Left hindlimb (tissue), 1 donor: ENCODE results near the gene GET4.
"Not testable (repeated sequence)": the region's sequence is repeated elsewhere in the genome, so short reads cannot be mapped to it uniquely, and the experiment has no call there.

Source experiments
- DNase-seq: peaks from one replicate; pipeline ENCODE4 v3.0.0-alpha.2; 2018

The GET4 gene

DNA sequence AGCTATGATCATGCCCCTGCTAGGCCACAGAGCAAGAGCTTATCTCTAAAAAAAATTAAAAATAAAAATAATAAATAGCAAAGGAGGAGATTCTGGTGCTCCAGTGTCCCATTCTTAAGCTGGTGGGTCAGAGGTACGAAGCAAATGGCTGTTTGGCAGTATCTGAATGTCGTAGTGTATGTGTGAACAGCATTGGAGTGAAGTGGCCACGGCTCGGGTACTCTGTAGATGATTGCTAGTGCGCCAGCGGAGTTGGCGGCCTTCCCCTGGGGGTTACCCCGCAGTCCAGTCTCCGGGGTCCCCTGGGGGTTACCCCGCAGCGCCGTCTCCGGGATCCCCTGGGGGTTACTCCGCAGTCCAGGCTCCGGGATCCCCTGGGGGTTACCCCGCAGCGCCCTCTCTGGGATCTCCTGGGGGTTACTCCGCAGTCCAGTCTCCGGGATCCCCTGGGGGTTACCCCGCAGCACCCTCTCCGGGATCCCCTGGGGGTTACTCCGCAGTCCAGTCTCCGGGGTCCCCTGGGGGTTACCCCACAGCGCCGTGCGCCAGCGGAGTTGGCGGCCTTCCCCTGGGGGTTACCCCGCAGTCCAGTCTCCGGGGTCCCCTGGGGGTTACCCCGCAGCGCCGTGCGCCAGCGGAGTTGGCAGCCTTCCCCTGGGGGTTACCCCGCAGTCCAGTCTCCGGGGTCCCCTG lies 29.2 kb upstream of the GET4 start:
- not testable (repeated sequence) for DNase-seq

DNA sequence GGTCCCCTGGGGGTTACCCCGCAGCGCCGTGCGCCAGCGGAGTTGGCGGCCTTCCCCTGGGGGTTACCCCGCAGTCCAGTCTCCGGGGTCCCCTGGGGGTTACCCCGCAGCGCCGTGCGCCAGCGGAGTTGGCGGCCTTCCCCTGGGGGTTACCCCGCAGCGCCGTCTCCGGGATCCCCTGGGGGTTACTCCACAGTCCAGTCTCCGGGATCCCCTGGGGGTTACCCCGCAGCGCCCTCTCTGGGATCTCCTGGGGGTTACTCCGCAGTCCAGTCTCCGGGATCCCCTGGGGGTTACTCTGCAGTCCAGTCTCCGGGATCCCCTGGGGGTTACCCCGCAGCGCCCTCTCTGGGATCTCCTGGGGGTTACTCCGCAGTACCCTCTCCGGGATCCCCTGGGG lies 28.6 kb upstream of the GET4 start:
- not testable (repeated sequence) for DNase-seq

DNA sequence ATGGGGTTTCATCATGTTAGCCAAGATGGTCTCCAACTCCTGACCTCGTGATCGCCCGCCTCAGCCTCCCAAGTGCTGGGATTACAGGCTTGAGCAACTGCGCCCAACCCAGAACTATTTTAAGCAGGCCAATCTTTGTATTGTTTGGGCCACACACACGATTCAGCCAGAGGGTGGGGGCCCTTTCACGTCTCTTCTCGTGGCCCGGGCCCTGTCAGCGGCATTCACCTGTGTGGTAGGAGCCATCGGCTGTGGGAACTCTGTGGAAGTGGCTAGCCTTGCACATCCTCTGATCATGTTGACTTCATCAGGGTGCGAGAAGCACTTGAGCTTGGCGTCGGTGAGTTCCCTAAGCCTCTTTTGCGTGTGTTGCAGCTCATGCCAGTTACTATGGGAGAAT lies 27.2 kb upstream of the GET4 start:
- no peak for DNase-seq

DNA sequence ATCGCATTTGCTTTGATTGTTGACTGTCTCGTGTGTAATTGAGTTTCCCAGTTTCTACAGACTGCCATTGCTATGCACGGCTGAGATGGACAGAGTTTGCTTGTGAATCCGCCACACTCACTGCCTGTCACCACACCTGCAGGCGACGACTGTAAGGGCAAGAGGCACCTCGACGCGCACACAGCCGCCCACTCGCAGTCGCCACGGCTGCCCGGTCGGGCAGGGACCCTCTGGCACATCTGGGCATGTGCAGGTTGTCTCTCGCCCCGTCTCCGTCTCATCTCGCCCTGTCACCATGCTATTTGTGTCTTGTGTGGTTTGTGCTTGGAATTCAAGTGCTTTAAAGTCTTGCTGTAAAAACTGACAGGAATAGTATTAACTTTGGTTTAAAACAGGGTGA lies 26.6 kb upstream of the GET4 start:
- no peak for DNase-seq

DNA sequence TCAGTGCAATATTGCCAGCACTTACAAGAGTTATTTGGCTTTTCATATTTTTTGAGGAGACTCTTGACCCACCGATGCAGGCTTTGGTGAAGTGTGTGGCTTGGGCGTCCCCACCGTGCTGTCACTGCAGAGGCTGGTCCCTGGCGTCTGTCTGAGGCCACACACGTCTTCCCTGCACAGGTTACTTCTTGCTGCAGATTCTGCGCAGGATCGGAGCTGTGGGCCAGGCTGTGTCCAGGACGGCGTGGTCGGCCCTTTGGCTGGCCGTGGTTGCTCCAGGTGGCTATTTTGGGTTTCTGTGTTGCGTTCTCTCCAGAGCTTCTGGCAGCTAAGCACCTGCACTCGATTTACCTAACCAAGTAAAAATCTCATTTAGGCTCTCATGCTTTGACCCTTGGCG lies 25.1 kb upstream of the GET4 start:
- no peak for DNase-seq

DNA sequence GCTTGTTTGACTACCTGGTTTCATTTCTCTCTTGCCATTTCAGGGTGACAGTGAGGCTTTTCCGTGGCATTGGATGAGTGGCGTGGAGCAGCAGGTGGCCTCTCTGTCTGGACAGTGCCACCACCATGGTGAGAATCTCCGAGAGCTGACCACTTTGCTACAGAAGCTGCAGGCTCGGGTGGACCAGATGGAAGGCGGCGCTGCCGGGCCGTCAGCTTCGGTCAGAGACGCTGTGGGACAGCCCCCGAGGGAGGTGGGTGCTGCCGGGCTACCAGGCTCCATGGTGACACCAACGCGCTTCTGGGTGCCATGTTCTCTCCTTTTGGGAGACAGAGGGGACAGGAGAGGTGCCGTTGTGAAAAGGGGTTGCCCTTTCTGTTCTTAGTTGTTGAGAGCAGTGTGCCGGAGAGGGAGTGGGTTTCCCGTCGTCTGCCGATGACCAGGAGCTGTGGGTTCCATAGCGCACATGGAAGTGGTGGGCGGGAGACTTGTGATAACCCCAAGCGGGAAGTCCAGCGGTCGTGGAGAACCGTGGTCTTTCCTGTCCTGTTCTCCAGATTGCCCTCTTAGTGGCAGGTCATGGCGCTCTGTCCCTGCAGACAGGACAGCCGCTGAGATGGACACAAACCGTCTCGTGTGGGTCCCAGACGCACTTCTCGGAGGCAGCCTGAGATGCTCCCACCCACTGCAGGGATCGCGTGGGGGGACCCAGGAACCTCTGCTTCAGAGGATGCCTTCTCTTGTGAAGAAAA lies 22.8 kb upstream of the GET4 start:
- no peak for DNase-seq

DNA sequence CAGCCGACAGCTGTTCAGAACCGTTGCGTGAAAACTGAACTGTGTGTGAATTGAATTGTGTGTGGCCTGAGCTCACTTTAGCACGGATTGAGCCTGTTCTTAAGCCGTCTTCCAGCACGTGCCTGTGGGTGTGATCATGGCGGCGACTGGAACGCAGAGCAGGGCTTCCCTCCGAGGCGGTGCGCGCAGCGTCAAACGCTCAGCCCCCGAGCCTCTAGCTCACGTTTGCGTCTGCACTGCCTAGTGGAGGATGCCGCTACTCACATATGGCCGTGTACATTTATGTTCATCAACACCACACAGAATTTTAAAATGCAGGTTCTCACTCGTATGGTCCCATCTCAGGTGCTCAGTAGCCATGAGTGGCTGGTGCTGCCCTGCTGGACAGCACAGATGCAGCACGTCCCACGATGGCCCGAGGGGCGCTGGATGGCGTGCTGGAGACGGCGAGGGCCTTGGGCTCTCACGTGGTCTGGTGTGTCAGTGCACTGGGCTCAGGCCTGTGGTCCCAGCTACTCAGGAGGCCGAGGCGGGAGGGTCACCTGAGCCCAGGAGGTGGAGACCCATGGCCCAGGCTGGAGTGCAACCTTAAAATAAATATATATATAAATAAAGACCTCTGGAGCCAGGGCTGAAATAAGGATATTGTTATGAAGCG lies 22.1 kb upstream of the GET4 start:
- DNase-seq, result no peak

DNA sequence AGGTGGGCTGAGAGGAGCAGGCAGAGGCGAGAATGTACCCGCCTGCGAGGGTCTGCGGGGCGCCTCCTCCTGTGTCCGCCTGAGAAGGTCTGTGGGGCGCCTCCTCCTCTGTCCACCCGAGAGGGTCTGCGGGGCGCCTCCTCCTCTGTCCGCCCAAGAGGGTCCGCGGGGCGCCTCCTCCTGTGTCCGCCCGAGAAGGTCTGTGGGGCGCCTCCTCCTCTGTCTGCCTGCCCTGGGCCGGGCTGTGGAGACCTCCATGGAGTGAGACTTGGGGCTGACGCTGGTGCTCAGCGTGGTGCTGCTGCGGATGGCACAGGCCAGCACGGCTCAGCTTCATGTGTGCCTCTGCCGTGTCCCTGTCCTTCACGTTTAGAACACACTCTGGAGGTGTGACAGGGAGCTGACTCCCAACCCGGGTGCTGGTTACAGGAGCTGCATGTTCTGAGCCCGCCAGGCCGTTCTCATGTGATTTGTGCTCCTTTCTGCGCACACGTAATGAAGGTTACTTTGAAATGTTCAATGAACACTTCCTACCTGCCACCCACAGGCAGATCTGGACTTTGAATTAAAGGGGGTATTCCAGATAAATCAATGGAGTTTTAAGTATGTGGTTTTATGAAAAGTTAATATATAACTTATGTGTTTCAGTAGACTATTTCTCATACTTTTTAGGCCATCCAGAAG lies 20.5 kb upstream of the GET4 start:
- DNase-seq, result no peak

DNA sequence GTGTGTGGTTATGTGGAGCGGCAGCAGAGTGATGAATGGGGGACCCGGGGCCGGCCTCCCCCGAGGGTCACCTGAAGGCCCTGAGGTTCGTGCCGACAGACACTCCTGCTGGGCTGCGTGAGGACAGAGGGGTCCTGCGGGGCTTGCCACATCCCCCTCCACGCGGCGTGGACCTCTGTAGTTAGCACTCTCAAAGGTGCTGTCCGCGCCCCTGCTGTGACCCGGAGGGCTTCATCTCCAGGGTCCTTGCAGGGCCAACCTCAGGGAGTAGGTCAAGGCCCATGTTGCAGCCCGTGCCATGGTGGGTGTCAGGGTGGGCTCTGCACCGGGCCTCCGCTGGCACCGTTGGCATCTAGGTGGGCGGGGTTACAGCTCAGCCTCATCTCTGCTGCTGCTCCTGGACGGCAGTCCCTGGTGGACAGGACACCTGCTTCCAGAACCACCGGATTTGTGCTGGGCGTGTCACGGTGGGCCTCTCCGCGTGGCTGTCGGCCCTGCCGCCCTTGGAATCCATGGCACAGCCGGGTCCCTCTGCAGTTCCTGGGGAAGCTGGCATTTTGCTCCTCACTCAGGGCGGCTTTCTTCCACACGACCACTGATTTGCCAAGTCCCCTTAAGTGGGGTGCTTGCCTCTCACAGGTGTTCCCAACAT lies 19.8 kb upstream of the GET4 start:
- DNase-seq, result no peak

DNA sequence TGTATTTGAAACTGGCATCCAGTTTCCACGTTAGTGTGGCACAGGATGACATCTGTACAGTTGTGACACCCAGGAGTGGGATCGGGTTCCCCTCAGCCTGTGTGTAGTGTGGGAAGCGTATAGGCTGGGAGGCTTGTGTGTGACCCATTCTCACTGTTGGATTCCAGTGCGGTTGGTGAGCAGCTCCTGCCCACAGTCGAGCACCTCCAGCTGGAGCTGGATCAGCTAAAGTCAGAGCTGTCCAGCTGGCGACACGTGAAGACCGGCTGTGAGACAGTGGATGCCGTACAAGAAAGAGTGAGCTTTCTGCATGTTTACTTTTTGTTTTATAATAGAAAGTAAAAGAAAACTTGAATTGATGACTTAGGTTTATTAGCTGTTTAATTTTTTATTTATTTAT lies 18.7 kb upstream of the GET4 start:
- DNase-seq, result no peak

DNA sequence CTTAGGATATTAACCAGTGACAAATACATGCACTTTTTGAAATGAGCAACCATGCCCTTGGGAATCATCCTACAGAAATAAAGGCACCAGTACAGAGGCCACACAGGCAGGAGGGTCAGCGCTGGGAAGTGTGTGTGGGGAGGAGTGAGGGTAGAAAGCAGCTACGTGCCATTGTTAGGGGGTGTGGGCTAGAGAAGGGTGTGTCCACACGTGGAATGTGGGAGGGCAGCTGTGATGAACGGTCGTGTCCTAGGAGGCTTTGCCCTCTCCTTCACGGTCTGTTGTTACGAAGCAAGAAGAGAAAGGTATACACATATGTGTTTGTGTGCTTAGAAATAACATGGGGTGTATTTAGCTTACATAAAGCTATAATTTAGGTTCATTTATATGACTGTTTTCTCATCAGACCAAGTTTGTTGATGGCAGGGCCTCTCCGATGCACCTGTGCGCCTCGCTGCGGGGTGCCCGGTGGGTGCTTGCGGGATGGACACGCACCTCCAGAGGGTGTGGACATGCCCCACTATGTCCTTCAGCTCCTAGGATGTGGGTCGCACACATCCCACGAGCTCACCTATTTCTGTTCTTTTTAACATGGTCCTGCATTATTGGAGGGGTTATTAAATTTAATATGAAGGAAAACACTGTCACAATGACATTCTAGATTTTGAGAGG lies 16.9 kb upstream of the GET4 start:
- no peak for DNase-seq

DNA sequence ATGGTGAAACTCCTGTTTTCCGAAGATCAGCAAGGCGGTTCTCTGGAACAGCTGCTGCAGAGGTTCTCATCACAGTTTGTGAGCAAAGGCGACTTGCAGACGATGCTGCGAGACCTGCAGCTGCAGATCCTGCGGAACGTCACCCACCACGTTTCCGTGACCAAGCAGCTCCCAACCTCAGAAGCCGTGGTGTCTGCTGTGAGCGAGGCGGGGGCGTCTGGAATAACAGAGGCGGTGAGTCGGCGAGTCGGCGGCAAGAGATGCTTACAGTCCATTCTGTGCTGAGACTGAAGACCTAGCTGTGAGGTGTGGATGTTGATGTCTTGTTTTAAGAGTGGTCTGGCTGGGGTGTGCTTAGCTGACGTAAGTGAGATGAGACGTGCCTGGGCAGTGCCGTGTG lies 16.2 kb upstream of the GET4 start:
- no peak for DNase-seq

DNA sequence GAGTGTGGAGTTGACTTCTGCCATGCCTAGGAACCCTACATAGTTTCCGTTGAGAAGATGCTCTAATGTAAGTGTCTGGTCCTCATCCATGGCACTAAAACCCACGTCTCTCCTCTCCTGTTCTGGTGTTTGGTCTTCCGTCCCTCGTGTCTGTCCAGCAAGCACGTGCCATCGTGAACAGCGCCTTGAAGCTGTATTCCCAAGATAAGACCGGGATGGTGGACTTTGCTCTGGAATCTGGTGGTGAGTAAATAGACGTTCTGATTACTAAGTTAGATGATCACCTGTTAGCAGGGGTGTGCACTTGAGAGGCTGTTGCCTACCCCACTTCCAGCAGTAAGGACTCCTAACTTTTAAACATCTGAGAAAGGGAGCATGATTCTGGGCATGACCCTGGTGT lies 15.1 kb upstream of the GET4 start:
- DNase-seq, result no peak

DNA sequence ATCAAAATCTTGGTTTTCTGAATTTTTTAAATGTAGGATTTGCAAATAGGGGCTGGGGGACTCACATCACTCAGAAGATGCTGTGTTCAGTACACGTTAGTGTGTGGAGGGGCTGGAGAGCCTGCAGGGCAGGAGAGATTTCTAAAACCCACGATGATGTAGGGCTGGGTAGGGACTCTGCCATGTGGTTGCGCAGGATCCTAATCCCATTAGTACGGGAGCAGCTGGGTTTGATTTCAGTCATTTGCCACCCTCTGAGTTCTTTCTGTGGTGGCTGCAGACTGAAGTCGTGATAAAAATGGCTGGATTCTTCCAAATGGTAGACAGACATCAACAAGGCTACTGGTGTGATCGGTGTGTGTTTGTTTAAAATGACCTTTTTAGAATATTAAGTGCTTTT lies 14.2 kb upstream of the GET4 start:
- no peak for DNase-seq

DNA sequence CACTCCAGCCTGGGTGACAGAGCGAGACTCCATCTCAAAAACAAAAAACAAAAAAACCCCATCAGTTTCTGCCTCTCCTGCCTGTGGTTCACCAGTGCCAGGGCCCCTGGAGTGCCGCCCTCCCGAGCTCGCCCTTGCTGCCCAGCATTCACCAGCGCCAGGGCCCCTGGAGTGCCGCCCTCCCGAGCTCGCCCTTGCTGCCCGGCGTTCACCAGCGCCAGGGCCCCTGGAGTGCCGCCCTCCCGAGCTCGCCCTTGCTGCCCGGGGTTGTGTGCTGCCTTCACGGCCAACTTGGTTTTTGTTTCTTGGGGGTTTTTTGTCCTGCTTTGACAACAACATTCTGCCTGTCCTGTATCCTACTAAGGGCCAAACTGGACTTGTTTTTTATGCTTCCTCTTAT lies 13.2 kb upstream of the GET4 start:
- DNase-seq, result no peak

DNA sequence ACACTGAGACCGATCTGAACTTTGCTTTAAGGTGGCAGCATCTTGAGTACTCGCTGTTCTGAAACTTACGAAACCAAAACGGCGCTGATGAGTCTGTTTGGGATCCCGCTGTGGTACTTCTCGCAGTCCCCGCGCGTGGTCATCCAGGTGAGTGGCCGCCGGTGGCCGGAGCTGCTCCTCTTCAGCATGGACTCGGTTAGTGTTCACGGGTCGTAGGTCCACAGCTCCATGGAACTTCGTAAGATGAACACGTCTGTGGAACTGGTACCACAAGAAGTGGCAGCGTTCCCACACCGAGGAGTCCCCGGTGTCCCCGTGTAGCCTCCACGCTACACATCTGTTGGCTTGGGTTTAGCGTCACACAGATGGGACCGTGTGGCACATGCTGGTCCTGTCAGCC lies 10.4 kb upstream of the GET4 start:
- no peak for DNase-seq

DNA sequence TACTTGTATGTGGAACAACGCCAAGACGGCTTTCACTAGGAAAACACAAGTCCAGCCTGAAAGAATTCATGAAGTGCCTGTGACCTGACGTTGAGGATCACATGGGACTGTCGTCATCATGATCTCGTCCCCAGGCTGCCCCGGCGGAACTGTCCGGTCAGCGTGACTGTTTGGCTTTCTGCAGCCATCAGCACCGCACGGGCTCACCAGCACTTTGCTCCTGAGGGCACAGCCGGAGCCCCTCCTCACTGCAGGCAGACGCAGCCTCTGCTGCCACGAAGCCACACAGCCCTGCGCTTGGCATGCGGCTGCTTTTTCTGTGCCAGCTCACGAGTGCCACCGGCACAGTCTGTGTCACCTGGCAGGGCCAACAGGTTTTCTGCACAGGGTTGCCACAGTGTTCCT lies 9.4 kb upstream of the GET4 start:
- no peak for DNase-seq

DNA sequence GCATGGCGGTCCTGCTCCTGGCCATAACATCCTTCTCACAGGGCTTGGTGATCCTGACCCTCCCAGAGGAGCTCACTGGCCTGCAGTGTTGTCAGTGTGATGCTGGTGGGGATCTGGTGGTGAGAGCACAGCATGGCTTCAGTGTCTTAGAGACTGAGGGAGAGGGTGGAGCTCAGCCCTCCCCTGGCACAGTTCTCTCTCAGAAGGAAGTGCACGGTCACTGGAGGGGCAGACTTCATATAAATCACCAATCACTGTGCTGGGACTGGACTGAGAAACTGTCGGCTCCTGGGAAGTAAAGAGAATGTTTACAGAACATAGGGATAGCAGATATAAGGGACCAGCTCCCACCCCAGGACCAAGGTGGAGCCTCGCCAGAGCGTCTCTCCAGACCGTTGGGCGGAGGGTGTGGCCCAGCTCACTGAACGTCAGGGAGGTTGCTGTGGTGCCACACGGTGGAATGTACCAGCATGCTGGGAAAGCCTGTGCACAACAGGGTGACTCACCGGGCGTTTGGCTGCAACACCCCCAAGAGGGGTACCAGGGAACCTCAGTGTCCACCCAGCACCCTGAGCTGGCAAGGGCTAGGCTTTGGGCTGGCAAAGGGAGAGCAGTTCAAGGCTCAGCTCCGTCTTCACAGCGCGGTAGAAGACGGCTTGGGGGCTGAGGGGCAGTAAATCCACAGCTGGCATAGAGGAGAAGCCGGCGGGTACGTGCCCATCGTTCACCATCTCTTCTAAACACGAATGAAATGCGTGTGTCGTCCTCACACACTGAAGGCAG lies 8.8 kb upstream of the GET4 start:
- no peak for DNase-seq

DNA sequence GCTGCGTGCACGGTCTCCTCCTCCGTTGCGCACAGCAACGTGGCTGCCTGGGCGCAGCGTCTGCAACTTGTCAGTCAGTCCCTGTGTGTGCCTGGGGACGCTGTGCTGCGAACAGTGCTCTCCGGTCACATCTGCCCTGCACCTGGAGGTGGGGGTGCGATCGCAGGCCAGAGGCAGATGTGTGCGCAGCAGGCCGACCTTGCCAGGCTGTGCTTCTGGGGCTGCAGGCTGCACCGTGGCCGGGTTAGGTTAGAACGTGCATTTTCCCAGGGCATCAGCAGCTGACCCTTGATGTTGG lies 8.2 kb upstream of the GET4 start:
- DNase-seq, result no peak

DNA sequence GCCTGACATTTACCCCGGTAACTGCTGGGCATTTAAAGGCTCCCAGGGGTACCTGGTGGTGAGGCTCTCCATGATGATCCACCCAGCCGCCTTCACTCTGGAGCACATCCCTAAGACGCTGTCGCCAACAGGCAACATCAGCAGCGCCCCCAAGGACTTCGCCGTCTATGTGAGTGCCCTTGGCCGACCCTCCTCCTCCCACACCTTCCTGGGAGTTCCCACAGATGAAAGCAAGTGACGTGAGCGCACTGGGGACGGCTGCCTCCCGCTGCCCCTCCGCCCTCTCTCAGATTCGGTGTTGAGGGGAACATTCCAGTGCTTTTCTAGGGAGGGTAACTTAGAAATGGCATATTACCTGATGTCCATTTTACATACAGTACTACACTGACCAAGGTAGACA lies 7.0 kb upstream of the GET4 start:
- DNase-seq, result no peak

DNA sequence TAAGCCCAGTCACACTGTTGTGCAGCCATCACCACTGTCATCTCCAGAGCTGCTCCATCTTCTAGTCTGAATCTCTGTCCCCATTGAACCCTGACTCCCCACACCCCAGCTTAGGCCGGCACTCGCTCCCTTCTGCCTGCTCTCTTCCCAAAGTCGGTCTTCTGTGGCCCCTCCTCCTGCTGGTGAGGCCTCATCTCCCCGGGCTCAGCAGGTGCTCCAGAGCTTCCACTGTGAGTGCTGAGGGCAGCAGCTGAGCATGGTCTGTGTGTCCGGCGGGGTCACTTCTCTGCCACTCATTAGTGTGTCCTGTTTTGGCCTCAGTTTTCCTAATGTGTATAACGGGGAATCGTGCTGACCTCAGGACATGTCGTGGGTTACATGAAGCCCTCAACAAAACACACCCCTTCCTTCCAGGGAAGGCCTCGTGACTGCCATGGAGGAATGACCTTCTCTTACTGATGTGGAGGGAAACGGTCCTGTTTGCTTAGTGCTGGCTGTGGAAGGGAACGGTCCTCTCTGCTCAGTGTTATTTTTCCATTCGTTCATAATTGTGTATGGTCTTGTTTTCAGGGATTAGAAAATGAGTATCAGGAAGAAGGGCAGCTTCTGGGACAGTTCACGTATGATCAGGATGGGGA lies 4.3 kb upstream of the GET4 start:
- DNase-seq, result no peak
